ENCODE data around the gene POLR3E. TPM values are rescaled to one million over a fixed set of nuclear protein-coding genes. Genes with fewer than 3 reads are reported as not detected.

Gene POLR3E
- total RNA-seq, 4 donors from 2014 or later = 23.2 to 107 (median 46.0) TPM

- H3K36me3 ChIP-seq = peaks cover 0 to 34% (median 13%) of the 10 kb centered on the region in 4 donors
- in situ Hi-C loops (cut with MboI; ENCODE audit: low pct_ligation_motif_present in 1 of 4, low pct_unique_long_range_greater_than_20kb in 1 of 4, low sequenced_read_pairs in 3 of 4) = loop anchor here in 2 of 4 donors (25.0 kb wide), 2 partner anchors 103 to 1122 kb away; no protein-coding TSS in a partner anchor
- 95% methylated on average over 19 of the region's 24 CpGs; no CpG with 5 or more reads in 1 of the 2 donors for WGBS, 2 donors (ENCODE audit: low coverage in 1 of 2)
- no peak overlapping the region for H3K27ac ChIP-seq
- H3K9me3 ChIP-seq = no peaks in the 10 kb centered on the region
- TF ChIP-seq POLR2AphosphoS5 (IDR thresholded peaks at IDR 0.05) (no peak), POLR2A (IDR thresholded peaks at IDR 0.05) (no peak), EP300 (IDR thresholded peaks at IDR 0.05; ENCODE audit: low read depth) (no peak), CTCF (IDR thresholded peaks at IDR 0.05) (no peak)
- H3K4me3 ChIP-seq = no peak overlapping the region
- H3K27me3 ChIP-seq = no peaks in the 10 kb centered on the region
- intact Hi-C loops (cut with DNase I; ENCODE audit: low total_unique reads) = no loop called here
- H3K4me1 ChIP-seq = no peaks in the 10 kb centered on the region
- no peak for DNase-seq
Observed at GRCh38 chr16:22308824-22309520, 11.8 kb downstream of the POLR3E start.

GRCh38 chr16:22311520-22311919, 14.3 kb downstream of the POLR3E start:
- no peak for DNase-seq
- 91% methylated on average over 4 of the region's 4 CpGs; no CpG with 5 or more reads in 1 of the 2 donors for WGBS, 2 donors (ENCODE audit: low coverage in 1 of 2)
- in situ Hi-C loops (cut with MboI; ENCODE audit: low pct_ligation_motif_present in 1 of 4, low pct_unique_long_range_greater_than_20kb in 1 of 4, low sequenced_read_pairs in 3 of 4) (loop anchor here in 2 of 4 donors (25.0 kb wide), 2 partner anchors 101 to 1124 kb away; no protein-coding TSS in a partner anchor), intact Hi-C loops (cut with DNase I; ENCODE audit: low total_unique reads) (no loop called here)
- TF ChIP-seq EP300 (IDR thresholded peaks at IDR 0.05; ENCODE audit: low read depth) (no peak), CTCF (IDR thresholded peaks at IDR 0.05) (no peak), POLR2A (IDR thresholded peaks at IDR 0.05) (no peak), POLR2AphosphoS5 (IDR thresholded peaks at IDR 0.05) (no peak)
- Histone ChIP-seq H3K4me1 (no peaks in the 10 kb centered on the region), H3K27ac (no peak overlapping the region), H3K36me3 (peaks cover 0 to 51% (median 21%) of the 10 kb centered on the region in 4 donors), H3K4me3 (no peak overlapping the region), H3K9me3 (no peaks in the 10 kb centered on the region), H3K27me3 (no peaks in the 10 kb centered on the region)

- 90 to 98% methylated on average over 6 to 23 of the region's 23 CpGs for WGBS, 2 donors (ENCODE audit: low coverage in 1 of 2)
- TF ChIP-seq POLR2A (IDR thresholded peaks at IDR 0.05) (no peak), CTCF (IDR thresholded peaks at IDR 0.05) (no peak), EP300 (IDR thresholded peaks at IDR 0.05; ENCODE audit: low read depth) (no peak), POLR2AphosphoS5 (IDR thresholded peaks at IDR 0.05) (no peak)
- Histone ChIP-seq H3K4me1 (no peaks in the 10 kb centered on the region), H3K4me3 (no peak overlapping the region), H3K27me3 (no peaks in the 10 kb centered on the region), H3K27ac (no peak overlapping the region), H3K36me3 (peaks cover 0 to 59% (median 17%) of the 10 kb centered on the region in 4 donors), H3K9me3 (no peaks in the 10 kb centered on the region)
- in situ Hi-C loops (cut with MboI; ENCODE audit: low pct_ligation_motif_present in 1 of 4, low pct_unique_long_range_greater_than_20kb in 1 of 4, low sequenced_read_pairs in 3 of 4) (loop anchor here in 2 of 4 donors (25.0 kb wide), 2 partner anchors 99 to 1126 kb away; no protein-coding TSS in a partner anchor), intact Hi-C loops (cut with DNase I; ENCODE audit: low total_unique reads) (no loop called here)
- no peak for DNase-seq
Observed at GRCh38 chr16:22312897-22313781, 15.9 kb downstream of the POLR3E start.

Data from transverse colon (tissue), 4 donors.